Smooth muscle cell (in vitro differentiated cells): ENCODE data around the gene REM2. TPM values are rescaled to one million over a fixed set of nuclear protein-coding genes. Genes with fewer than 3 reads are reported as not detected.

Source experiments
- DNase-seq: peaks from one replicate; lab custom pipeline; 2025; ENCODE audit not compliant: unreplicated experiment; lab: John Stamatoyannopoulos, UW
- H2AFZ ChIP-seq: fragments of 200-600 bp; sonication (generic); 2 replicates; pipeline ENCODE4 v1.6.0; 2016; ENCODE audit warnings: antibody characterized with exemption, low read depth, mild to moderate bottlenecking
- H3F3A ChIP-seq: fragments of 200-600 bp; sonication (generic); 2 replicates; pipeline ENCODE4 v1.6.0; 2017; ENCODE audit warnings: antibody characterized with exemption, low read depth
- H3K27ac ChIP-seq: fragments of 200-600 bp; sonication (generic); 2 replicates; pipeline ENCODE4 v1.5.1; 2016; ENCODE audit warnings: low read depth, mild to moderate bottlenecking
- H3K27me3 ChIP-seq: fragments of 200-600 bp; sonication (generic); 2 replicates; pipeline ENCODE4 v1.6.1; 2016; ENCODE audit warnings: low read depth, mild to moderate bottlenecking
- H3K36me3 ChIP-seq: fragments of 200-600 bp; sonication (generic); 2 replicates; pipeline ENCODE4 v1.5.1; 2016; ENCODE audit warnings: low read depth
- H3K4me1 ChIP-seq: fragments of 200-600 bp; sonication (generic); 2 replicates; pipeline ENCODE4 v1.5.1; 2016; ENCODE audit warnings: low read depth
- H3K4me2 ChIP-seq: fragments of 200-600 bp; sonication (generic); 2 replicates; pipeline ENCODE4 v1.6.0; 2016; ENCODE audit warnings: mild to moderate bottlenecking
- H3K4me3 ChIP-seq: fragments of 200-600 bp; sonication (generic); 2 replicates; pipeline ENCODE4 v1.5.1; 2016; ENCODE audit warnings: mild to moderate bottlenecking
- H3K79me2 ChIP-seq: fragments of 200-600 bp; sonication (generic); 2 replicates; pipeline ENCODE4 v1.6.0; 2016; ENCODE audit warnings: low read depth, mild to moderate bottlenecking
- H3K9ac ChIP-seq: fragments of 200-600 bp; sonication (generic); 2 replicates; pipeline ENCODE4 v1.6.0; 2016; ENCODE audit warnings: low read depth
- H3K9me3 ChIP-seq: fragments of 200-600 bp; sonication (generic); replicated peaks from 2 replicates; pipeline ENCODE4 v1.5.1; 2016; ENCODE audit warnings: low read depth
- H4K20me1 ChIP-seq: fragments of 200-600 bp; sonication (generic); 2 replicates; pipeline ENCODE4 v1.6.0; 2016; ENCODE audit warnings: low read depth
- CTCF ChIP-seq: fragments of 200-600 bp; sonication (generic); IDR thresholded peaks from 2 replicates; pipeline ENCODE4 v1.5.1; 2017; ENCODE audit warnings: borderline replicate concordance, mild to moderate bottlenecking, antibody characterized with exemption; ENCODE audit not compliant: insufficient read depth, poor library complexity, severe bottlenecking
- WGBS: methylation state at CpG from one replicate; pipeline ENCODE4 v1.1.7; 2016; ENCODE audit warnings: low lambda C conversion rate; 5-methylcytosine and 5-hydroxymethylcytosine counted together
- polyA plus RNA-seq: library from polyadenylated mRNA; unstranded; fragments of >200 nt; fragmentation: Nextera tagmentation; extraction: Ambion mirVana; gene quantifications from 2 replicates; pipeline ENCODE4 v1.2.1, GENCODE V29; 2016
- total RNA-seq: library from RNA; depleted of rRNA; stranded (reverse); fragments of >200 nt; gene quantifications from 2 replicates; pipeline ENCODE4 v1.2.3, GENCODE V29; 2014

The REM2 gene
- total and polyA plus RNA-seq, 2 experiments from 2014 or later = 1.6 to 2.6 TPM

- peaks cover 10% of the 10 kb centered on the region for H3F3A ChIP-seq
- H3K27me3 ChIP-seq = no peaks in the 10 kb centered on the region
- 37% methylated on average over 6 of the region's 6 CpGs for WGBS
- H3K4me3 ChIP-seq = peak overlapping the region; percentile 24
- peak overlapping the region; percentile 53 for H3K9ac ChIP-seq
- no peaks in the 10 kb centered on the region for H3K36me3 ChIP-seq
- peak overlapping the region; percentile 10 for H3K27ac ChIP-seq
- H4K20me1 ChIP-seq = no peaks in the 10 kb centered on the region
- peak overlapping the region; percentile 76 for H3K4me2 ChIP-seq
- H3K4me1 ChIP-seq = peaks cover 18% of the 10 kb centered on the region
- no peaks in the 10 kb centered on the region for H3K79me2 ChIP-seq
- H2AFZ ChIP-seq = no peak overlapping the region
- H3K9me3 ChIP-seq = no peaks in the 10 kb centered on the region
- no peak for DNase-seq
- TF ChIP-seq CTCF = no peak
These were observed 371 bp upstream of the REM2 start for GRCh38 chr14:22882529-22883172.

- WGBS = 86% methylated on average over 7 of the region's 7 CpGs
- no peaks in the 10 kb centered on the region for H3K36me3 ChIP-seq
- DNase-seq = no peak
These were observed 1.2 kb downstream of the REM2 start for GRCh38 chr14:22884076-22884737.

GRCh38 chr14:22884738-22885523 is 1.9 kb downstream of the REM2 start:
- no peak overlapping the region for H3K4me2 ChIP-seq
- H3K36me3 ChIP-seq = no peaks in the 10 kb centered on the region
- H3K9ac ChIP-seq = no peak overlapping the region
- H3K79me2 ChIP-seq = no peaks in the 10 kb centered on the region
- H3K27ac ChIP-seq = no peak overlapping the region
- H4K20me1 ChIP-seq = no peaks in the 10 kb centered on the region
- H2AFZ ChIP-seq = no peak overlapping the region
- H3K27me3 ChIP-seq = no peaks in the 10 kb centered on the region
- H3K9me3 ChIP-seq = no peaks in the 10 kb centered on the region
- no peak for DNase-seq
- H3K4me3 ChIP-seq = no peak overlapping the region
- peaks cover 10% of the 10 kb centered on the region for H3F3A ChIP-seq
- peaks cover 21% of the 10 kb centered on the region for H3K4me1 ChIP-seq
- WGBS = 92% methylated on average over 11 of the region's 11 CpGs
- TF ChIP-seq CTCF = no peak

More at GRCh38 chr14:22884076-22884737, 1.2 kb downstream of the REM2 start:
- H3K9me3 ChIP-seq = no peaks in the 10 kb centered on the region
- H3K4me2 ChIP-seq = no peak overlapping the region
- H3K4me3 ChIP-seq = no peak overlapping the region
- no peaks in the 10 kb centered on the region for H3K79me2 ChIP-seq
- no peak overlapping the region for H3K27ac ChIP-seq
- no peaks in the 10 kb centered on the region for H4K20me1 ChIP-seq
- no peak for TF ChIP-seq CTCF
- peaks cover 10% of the 10 kb centered on the region for H3F3A ChIP-seq
- H3K9ac ChIP-seq = no peak overlapping the region
- no peak overlapping the region for H2AFZ ChIP-seq
- no peaks in the 10 kb centered on the region for H3K27me3 ChIP-seq
- H3K4me1 ChIP-seq = peaks cover 21% of the 10 kb centered on the region
